DOHH2 (cell line): ENCODE data around the gene AUTS2.

Experiments
- H3F3A ChIP-seq: fragments of 200-600 bp; sonication (generic), shearing (Covaris generic); 2 replicates; pipeline ENCODE4 v1.6.0; 2016; ENCODE audit warnings: antibody characterized with exemption, mild to moderate bottlenecking; ENCODE audit not compliant: control insufficient read depth, insufficient read depth
- H3K27ac ChIP-seq: fragments of 200-600 bp; sonication (generic); 2 replicates; pipeline ENCODE4 v1.5.1; 2014; ENCODE audit warnings: low read depth, mild to moderate bottlenecking, low read length, moderate library complexity
- H3K27me3 ChIP-seq: fragments of 200-600 bp; sonication (generic); 2 replicates; pipeline ENCODE4 v1.6.1; 2014; ENCODE audit warnings: mild to moderate bottlenecking, low read length, mixed read lengths; ENCODE audit not compliant: control insufficient read depth
- H3K36me3 ChIP-seq: fragments of 200-600 bp; sonication (generic); 2 replicates; pipeline ENCODE4 v1.6.1; 2014; ENCODE audit warnings: mild to moderate bottlenecking, low read length, moderate library complexity, mixed read lengths; ENCODE audit not compliant: control insufficient read depth
- H3K4me1 ChIP-seq: fragments of 200-600 bp; sonication (generic); 2 replicates; pipeline ENCODE4 v1.6.1; 2014; ENCODE audit warnings: mild to moderate bottlenecking, low read length, mixed read lengths; ENCODE audit not compliant: control insufficient read depth
- H3K4me2 ChIP-seq: fragments of 200-600 bp; sonication (generic); 2 replicates; pipeline ENCODE4 v1.6.0; 2014; ENCODE audit warnings: mild to moderate bottlenecking, low read length, moderate library complexity
- H3K4me3 ChIP-seq: fragments of 200-600 bp; sonication (generic); 2 replicates; pipeline ENCODE4 v1.5.1; 2014; ENCODE audit warnings: mild to moderate bottlenecking, low read length, mixed read lengths
- H3K79me2 ChIP-seq: fragments of 200-600 bp; sonication (generic); 2 replicates; pipeline ENCODE4 v1.6.1; 2014; ENCODE audit warnings: mild to moderate bottlenecking, low read length, mixed read lengths; ENCODE audit not compliant: control insufficient read depth
- H3K9me2 ChIP-seq: fragments of 200-600 bp; sonication (generic); replicated peaks from 2 replicates; pipeline ENCODE4 v1.6.1; 2014; ENCODE audit warnings: mild to moderate bottlenecking, low read length, mixed read lengths; ENCODE audit not compliant: control insufficient read depth
- H3K9me3 ChIP-seq: fragments of 200-600 bp; sonication (generic); 2 replicates; pipeline ENCODE4 v1.6.1; 2014; ENCODE audit warnings: antibody characterized with exemption, low read length, mixed read lengths; ENCODE audit not compliant: control insufficient read depth, insufficient read depth
- H4K20me1 ChIP-seq: fragments of 200-600 bp; sonication (generic); 2 replicates; pipeline ENCODE4 v1.6.0; 2014; ENCODE audit warnings: low read depth, mild to moderate bottlenecking, antibody characterized with exemption, low read length, moderate library complexity; ENCODE audit not compliant: control insufficient read depth, insufficient read depth
- CTCF ChIP-seq: fragments of 200-600 bp; sonication (generic); IDR thresholded peaks from one replicate; pipeline ENCODE4 v1.5.1; 2014; ENCODE audit warnings: antibody characterized with exemption, mild to moderate bottlenecking, low read depth, low read length; ENCODE audit not compliant: poor library complexity, severe bottlenecking
- EZH2phosphoT487 ChIP-seq: fragments of 200-600 bp; sonication (generic); IDR thresholded peaks from 2 replicates; pipeline ENCODE4 v1.6.1; 2017; ENCODE audit warnings: borderline replicate concordance, mild to moderate bottlenecking, antibody characterized with exemption, low read length, moderate library complexity, mixed read lengths

AUTS2 gene

GRCh38 chr7:69683002-69683401 lies 84.7 kb downstream of the AUTS2 start:
- Histone ChIP-seq H3K9me3 (no peaks in the 10 kb centered on the region), H3K27ac (no peak overlapping the region), H3K4me3 (no peak overlapping the region), H3K27me3 (no peaks in the 10 kb centered on the region), H3F3A (peaks cover 17% of the 10 kb centered on the region), H3K9me2 (no peaks in the 10 kb centered on the region), H3K4me2 (no peak overlapping the region), H3K36me3 (no peaks in the 10 kb centered on the region), H4K20me1 (peaks cover 4% of the 10 kb centered on the region; the same call in 1 of the 2 replicates), H3K4me1 (peaks cover 69% of the 10 kb centered on the region), H3K79me2 (peaks cover 100% of the 10 kb centered on the region)
- TF ChIP-seq CTCF, result no peak
- TF ChIP-seq EZH2phosphoT487, result no peak

GRCh38 chr7:69684369-69685292 lies 86.4 kb downstream of the AUTS2 start:
- no peak for TF ChIP-seq EZH2phosphoT487
- no peak for TF ChIP-seq CTCF
- H3K4me2 ChIP-seq, result peak overlapping the region; percentile 17
- peaks cover 22% of the 10 kb centered on the region for H3F3A ChIP-seq
- H3K79me2 ChIP-seq, result peaks cover 94% of the 10 kb centered on the region
- H3K36me3 ChIP-seq, result no peaks in the 10 kb centered on the region
- peaks cover 79% of the 10 kb centered on the region for H3K4me1 ChIP-seq
- H3K9me3 ChIP-seq, result no peaks in the 10 kb centered on the region
- no peaks in the 10 kb centered on the region for H3K27me3 ChIP-seq
- H4K20me1 ChIP-seq, result peaks cover 4% of the 10 kb centered on the region; the same call in 1 of the 2 replicates
- H3K27ac ChIP-seq, result no peak overlapping the region
- H3K4me3 ChIP-seq, result peak overlapping the region; percentile 2; the same call in 1 of the 2 replicates
- no peaks in the 10 kb centered on the region for H3K9me2 ChIP-seq

- Histone ChIP-seq H3K4me2 (peak overlapping the region; percentile 17), H4K20me1 (peaks cover 4% of the 10 kb centered on the region; the same call in 1 of the 2 replicates), H3K9me2 (no peaks in the 10 kb centered on the region), H3K36me3 (no peaks in the 10 kb centered on the region), H3K27me3 (no peaks in the 10 kb centered on the region), H3K4me1 (peaks cover 82% of the 10 kb centered on the region), H3K27ac (no peak overlapping the region), H3F3A (peaks cover 22% of the 10 kb centered on the region), H3K4me3 (peak overlapping the region; percentile 2; the same call in 1 of the 2 replicates), H3K79me2 (peaks cover 94% of the 10 kb centered on the region), H3K9me3 (no peaks in the 10 kb centered on the region)
- TF ChIP-seq CTCF (no peak), EZH2phosphoT487 (no peak)
Observed at GRCh38 chr7:69685293-69685631, 87.0 kb downstream of the AUTS2 start.
